ENCODE measurements around the gene MBOAT2. TPM values are rescaled to one million over a fixed set of nuclear protein-coding genes. Genes with fewer than 3 reads are reported as not detected.

Gene MBOAT2
- polyA plus RNA-seq, 1 donor (not counting 4 experiments of a cell fraction or from before 2014, with no cell fraction given) = 121 TPM

- FAIRE-seq = no peak
- Histone ChIP-seq H4K20me1 (ENCODE audit: control insufficient read depth, extremely low read depth, insufficient read depth, low read length) (peaks cover 3% of the 10 kb centered on the region), H3K79me2 (ENCODE audit: control insufficient read depth, insufficient read depth, low read length) (peaks cover 35% of the 10 kb centered on the region)
These were observed 175.8 kb downstream of the MBOAT2 start for GRCh38 chr2:8827729-8828128.

DNA sequence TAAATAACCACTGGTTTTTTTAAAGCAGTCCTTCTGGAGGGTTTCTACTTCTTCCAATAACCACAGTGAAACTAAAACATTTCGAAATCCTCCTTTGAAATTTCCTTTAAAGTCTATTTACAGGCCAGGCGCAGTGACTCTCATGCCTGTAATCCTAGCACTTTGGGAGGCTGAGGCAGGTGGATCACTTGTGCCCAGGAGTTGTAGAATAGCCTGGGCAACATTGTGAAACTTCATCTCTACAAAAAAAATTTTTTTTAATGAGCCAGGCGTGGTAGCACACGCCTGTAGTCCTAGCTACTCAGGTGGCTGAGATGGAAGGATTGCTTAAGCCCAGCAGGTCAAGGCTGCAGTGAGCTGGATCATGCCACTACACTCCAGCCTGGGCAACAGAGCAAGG is 181.3 kb downstream of the MBOAT2 start:
- Histone ChIP-seq H3K36me3 (ENCODE audit: control insufficient read depth in 2 of 2, extremely low read depth in 1 of 2, insufficient read depth in 2 of 2, low read length in 2 of 2) (peaks cover 0 to 4% of the 10 kb centered on the region in 2 experiments), H3K4me1 (ENCODE audit: control insufficient read depth, extremely low read depth, insufficient read depth, low read length) (peaks cover 3% of the 10 kb centered on the region), H3K27ac (ENCODE audit: control insufficient read depth, insufficient read depth, low read length) (no peak overlapping the region), H4K20me1 (ENCODE audit: control insufficient read depth, extremely low read depth, insufficient read depth, low read length) (no peaks in the 10 kb centered on the region), H3K9ac (ENCODE audit: control insufficient read depth, extremely low read depth, insufficient read depth, low read length) (no peak overlapping the region), H3K4me3 (ENCODE audit: control insufficient read depth in 2 of 3, extremely low read depth in 1 of 3, insufficient read depth in 2 of 3, low read depth in 1 of 3, low read length in 3 of 3) (no peak overlapping the region), H3K9me3 (ENCODE audit: control insufficient read depth, low read depth, low read length) (no peaks in the 10 kb centered on the region), H3K79me2 (ENCODE audit: control insufficient read depth, insufficient read depth, low read length) (no peaks in the 10 kb centered on the region), H3K4me2 (ENCODE audit: control insufficient read depth, extremely low read depth, insufficient read depth, low read depth, low read length) (no peak overlapping the region), H3K27me3 (ENCODE audit: control insufficient read depth, extremely low read depth, insufficient read depth, low read length) (no peaks in the 10 kb centered on the region), H3K9me1 (ENCODE audit: control insufficient read depth, extremely low read depth, insufficient read depth, low read length) (peaks cover 1% of the 10 kb centered on the region), H2AFZ (ENCODE audit: control insufficient read depth, low read length) (no peak overlapping the region)
- dilution Hi-C loops (cut with MboI; ENCODE audit: extremely low pct_ligation_motif_present, low sequenced_read_pairs) = no loop called here
- TF ChIP-seq, protein P1, sequence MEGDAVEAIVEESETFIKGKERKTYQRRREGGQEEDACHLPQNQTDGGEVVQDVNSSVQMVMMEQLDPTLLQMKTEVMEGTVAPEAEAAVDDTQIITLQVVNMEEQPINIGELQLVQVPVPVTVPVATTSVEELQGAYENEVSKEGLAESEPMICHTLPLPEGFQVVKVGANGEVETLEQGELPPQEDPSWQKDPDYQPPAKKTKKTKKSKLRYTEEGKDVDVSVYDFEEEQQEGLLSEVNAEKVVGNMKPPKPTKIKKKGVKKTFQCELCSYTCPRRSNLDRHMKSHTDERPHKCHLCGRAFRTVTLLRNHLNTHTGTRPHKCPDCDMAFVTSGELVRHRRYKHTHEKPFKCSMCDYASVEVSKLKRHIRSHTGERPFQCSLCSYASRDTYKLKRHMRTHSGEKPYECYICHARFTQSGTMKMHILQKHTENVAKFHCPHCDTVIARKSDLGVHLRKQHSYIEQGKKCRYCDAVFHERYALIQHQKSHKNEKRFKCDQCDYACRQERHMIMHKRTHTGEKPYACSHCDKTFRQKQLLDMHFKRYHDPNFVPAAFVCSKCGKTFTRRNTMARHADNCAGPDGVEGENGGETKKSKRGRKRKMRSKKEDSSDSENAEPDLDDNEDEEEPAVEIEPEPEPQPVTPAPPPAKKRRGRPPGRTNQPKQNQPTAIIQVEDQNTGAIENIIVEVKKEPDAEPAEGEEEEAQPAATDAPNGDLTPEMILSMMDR (optimal IDR thresholded peaks at IDR 0.05 in 1 of 3, IDR thresholded peaks at IDR 0.05 in 1 of 3, conservative IDR thresholded peaks at IDR 0.05 in 1 of 3; ENCODE audit: extremely low read depth in 1 of 3, insufficient read depth in 2 of 3, low read length in 3 of 3) = no peak
- TF ChIP-seq EZH2 (IDR thresholded peaks at IDR 0.05; ENCODE audit: low read length) = no peak
- DNase-seq (ENCODE audit: low read depth, low spot score) = no peak
- FAIRE-seq = no peak

More at GRCh38 chr2:8827729-8828128, 175.8 kb downstream of the MBOAT2 start:
- H3K27ac ChIP-seq (ENCODE audit: control insufficient read depth, insufficient read depth, low read length) = no peak overlapping the region
- H3K4me1 ChIP-seq (ENCODE audit: control insufficient read depth, extremely low read depth, insufficient read depth, low read length) = no peaks in the 10 kb centered on the region
- no peak for DNase-seq (ENCODE audit: low read depth, low spot score)
- dilution Hi-C loops (cut with MboI; ENCODE audit: extremely low pct_ligation_motif_present, low sequenced_read_pairs) = no loop called here
- H3K4me2 ChIP-seq (ENCODE audit: control insufficient read depth, extremely low read depth, insufficient read depth, low read depth, low read length) = no peak overlapping the region
- H3K9me1 ChIP-seq (ENCODE audit: control insufficient read depth, extremely low read depth, insufficient read depth, low read length) = peaks cover 4% of the 10 kb centered on the region
- H2AFZ ChIP-seq (ENCODE audit: control insufficient read depth, low read length) = no peak overlapping the region
- no peaks in the 10 kb centered on the region for H3K9me3 ChIP-seq (ENCODE audit: control insufficient read depth, low read depth, low read length)
- no peak overlapping the region for H3K9ac ChIP-seq (ENCODE audit: control insufficient read depth, extremely low read depth, insufficient read depth, low read length)
- H3K4me3 ChIP-seq (ENCODE audit: control insufficient read depth in 2 of 3, extremely low read depth in 1 of 3, insufficient read depth in 2 of 3, low read depth in 1 of 3, low read length in 3 of 3) = no peak overlapping the region
- H3K36me3 ChIP-seq (ENCODE audit: control insufficient read depth in 2 of 2, extremely low read depth in 1 of 2, insufficient read depth in 2 of 2, low read length in 2 of 2) = no peaks in the 10 kb centered on the region
- H3K27me3 ChIP-seq (ENCODE audit: control insufficient read depth, extremely low read depth, insufficient read depth, low read length) = no peaks in the 10 kb centered on the region
- TF ChIP-seq, protein P1 (optimal IDR thresholded peaks at IDR 0.05 in 1 of 3, IDR thresholded peaks at IDR 0.05 in 1 of 3, conservative IDR thresholded peaks at IDR 0.05 in 1 of 3; ENCODE audit: extremely low read depth in 1 of 3, insufficient read depth in 2 of 3, low read length in 3 of 3) = no peak
- TF ChIP-seq EZH2 (IDR thresholded peaks at IDR 0.05; ENCODE audit: low read length) = no peak

Measured in keratinocyte (primary cell).